ENCODE measurements around the gene RIN3. TPM values are rescaled to one million over a fixed set of nuclear protein-coding genes. Genes with fewer than 3 reads are reported as not detected.

RIN3 gene
- total RNA-seq, 1 donor from 2014 or later: 12.7 TPM

DNA sequence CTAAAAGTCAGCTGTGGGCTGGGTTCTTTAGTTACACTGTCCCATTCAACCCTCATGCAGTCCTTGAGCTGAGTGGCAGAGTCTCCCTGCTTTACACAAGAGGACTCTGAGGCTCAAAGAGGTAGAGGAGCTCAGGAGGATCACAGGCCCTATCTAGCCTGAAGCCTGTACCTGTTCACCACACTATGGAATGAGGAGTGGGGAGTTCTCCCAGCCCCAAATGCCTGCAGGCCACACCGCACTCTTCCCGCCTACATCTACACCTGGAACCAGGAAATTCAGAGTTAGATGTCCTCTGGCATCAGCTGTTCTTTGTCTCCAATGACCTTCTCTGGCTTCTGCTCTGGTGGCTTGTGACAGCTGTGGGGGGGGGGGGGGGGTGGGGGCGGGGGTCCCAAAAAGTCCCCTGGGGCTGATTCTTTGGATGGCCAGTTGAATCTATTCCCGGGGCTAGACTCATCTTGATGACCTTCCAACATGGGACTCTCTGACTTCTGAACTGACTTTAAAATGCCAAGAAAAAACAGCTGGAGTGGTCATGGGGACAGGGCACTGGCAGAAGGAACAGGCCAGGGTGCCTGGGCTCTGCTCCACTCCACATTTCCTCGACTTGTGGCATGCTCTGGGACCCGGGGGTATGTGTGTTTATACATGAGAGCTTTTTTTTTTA is 30.6 kb downstream of the RIN3 start:
- H3K27me3 Mint-ChIP-seq (ENCODE audit: low read depth): no peaks in the 10 kb centered on the region
- H3K4me1 Mint-ChIP-seq: peaks cover 27% of the 10 kb centered on the region
- TF ChIP-seq, protein P1, sequence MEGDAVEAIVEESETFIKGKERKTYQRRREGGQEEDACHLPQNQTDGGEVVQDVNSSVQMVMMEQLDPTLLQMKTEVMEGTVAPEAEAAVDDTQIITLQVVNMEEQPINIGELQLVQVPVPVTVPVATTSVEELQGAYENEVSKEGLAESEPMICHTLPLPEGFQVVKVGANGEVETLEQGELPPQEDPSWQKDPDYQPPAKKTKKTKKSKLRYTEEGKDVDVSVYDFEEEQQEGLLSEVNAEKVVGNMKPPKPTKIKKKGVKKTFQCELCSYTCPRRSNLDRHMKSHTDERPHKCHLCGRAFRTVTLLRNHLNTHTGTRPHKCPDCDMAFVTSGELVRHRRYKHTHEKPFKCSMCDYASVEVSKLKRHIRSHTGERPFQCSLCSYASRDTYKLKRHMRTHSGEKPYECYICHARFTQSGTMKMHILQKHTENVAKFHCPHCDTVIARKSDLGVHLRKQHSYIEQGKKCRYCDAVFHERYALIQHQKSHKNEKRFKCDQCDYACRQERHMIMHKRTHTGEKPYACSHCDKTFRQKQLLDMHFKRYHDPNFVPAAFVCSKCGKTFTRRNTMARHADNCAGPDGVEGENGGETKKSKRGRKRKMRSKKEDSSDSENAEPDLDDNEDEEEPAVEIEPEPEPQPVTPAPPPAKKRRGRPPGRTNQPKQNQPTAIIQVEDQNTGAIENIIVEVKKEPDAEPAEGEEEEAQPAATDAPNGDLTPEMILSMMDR (conservative IDR thresholded peaks at IDR 0.05): no peak
- H3K36me3 Mint-ChIP-seq (ENCODE audit: low read depth): no peaks in the 10 kb centered on the region
- no peak overlapping the region for H3K27ac Mint-ChIP-seq (ENCODE audit: unreplicated experiment)
- no peak overlapping the region for H3K4me3 Mint-ChIP-seq
- peaks cover 4% of the 10 kb centered on the region for H3K9me3 Mint-ChIP-seq
- no peak for DNase-seq (ENCODE audit: low read depth, low spot score)

DNA sequence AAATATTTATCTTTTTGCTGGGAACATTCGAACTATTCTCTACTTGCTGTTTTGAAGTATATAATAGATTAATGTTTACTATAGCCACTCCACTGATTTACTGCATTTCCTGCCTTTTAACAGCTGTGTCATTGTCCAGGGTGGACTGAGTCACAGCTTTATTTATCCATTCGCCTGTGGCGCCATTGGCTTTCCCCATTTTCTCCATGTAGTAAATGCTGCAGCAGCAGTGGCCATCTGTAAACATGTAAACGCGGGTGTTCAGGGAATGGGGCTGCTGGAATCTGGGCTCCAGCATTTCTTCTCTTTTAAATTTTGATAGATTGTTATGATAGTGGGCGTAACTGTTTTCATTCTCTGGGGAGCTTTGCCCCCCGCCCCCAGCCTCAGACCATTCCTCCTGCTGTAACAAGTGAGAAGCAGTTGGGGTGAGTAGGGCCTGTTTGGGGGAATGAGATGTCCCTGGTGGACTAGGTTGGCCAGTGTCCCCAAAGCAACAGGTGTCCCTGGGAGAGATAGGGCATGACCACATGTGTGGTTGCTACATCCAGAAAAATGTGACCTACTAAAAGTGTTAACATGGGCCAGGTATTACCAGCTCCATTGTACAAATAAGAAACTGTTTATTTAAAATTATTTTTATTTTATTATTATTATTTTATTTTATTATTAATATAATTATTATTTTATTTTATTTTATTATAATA is 32.9 kb downstream of the RIN3 start:
- H3K36me3 Mint-ChIP-seq (ENCODE audit: low read depth): no peaks in the 10 kb centered on the region
- TF ChIP-seq, protein P1 (conservative IDR thresholded peaks at IDR 0.05): no peak
- no peak overlapping the region for H3K27ac Mint-ChIP-seq (ENCODE audit: unreplicated experiment)
- H3K27me3 Mint-ChIP-seq (ENCODE audit: low read depth): no peaks in the 10 kb centered on the region
- peaks cover 2% of the 10 kb centered on the region for H3K9me3 Mint-ChIP-seq
- H3K4me3 Mint-ChIP-seq: no peak overlapping the region
- DNase-seq (ENCODE audit: low read depth, low spot score): no peak
- peaks cover 25% of the 10 kb centered on the region for H3K4me1 Mint-ChIP-seq

DNA sequence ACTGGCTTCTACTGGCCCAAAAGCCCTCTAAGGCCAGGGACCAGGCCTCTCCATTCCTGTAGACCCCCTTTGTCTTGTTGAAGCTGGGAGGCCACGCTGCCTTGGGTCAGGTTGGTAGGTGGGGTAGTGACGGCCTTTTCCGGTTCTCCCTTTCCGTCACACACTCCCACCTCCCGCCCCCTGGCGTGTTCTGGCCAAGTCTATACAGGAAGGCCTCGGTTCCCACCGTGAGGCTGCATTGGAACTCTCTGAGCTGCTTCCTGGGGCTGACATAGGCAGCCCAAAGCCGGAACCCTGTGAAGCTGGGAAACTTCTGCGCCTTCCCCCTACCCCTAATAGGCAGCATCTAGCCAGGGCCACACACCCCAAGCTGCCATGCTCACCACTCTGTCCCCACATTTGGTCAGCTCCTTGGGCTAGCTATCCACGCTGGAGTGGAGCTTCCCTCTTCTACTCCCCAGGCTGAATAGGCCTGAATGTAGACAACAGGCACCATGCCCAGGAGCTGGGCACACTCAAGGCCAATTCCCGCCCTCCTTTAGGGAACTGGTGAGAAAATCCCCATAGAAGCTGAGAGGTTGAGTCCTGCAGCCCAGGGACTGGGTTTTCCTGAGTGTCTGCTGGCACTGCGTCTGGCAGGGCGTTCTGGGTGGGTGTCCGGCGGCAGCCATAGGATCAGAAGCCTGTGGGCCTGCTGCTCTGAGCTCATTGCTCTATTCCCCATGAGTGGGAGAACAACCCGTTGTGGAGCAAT is 35.7 kb downstream of the RIN3 start:
- Mint-ChIP-seq H3K27me3 (ENCODE audit: low read depth) (no peaks in the 10 kb centered on the region), H3K27ac (ENCODE audit: unreplicated experiment) (no peak overlapping the region), H3K4me3 (no peak overlapping the region), H3K4me1 (peaks cover 9% of the 10 kb centered on the region), H3K36me3 (ENCODE audit: low read depth) (no peaks in the 10 kb centered on the region), H3K9me3 (peaks cover 2% of the 10 kb centered on the region)
- TF ChIP-seq, protein P1 (conservative IDR thresholded peaks at IDR 0.05): no peak
- DNase-seq (ENCODE audit: low read depth, low spot score): no peak

DNA sequence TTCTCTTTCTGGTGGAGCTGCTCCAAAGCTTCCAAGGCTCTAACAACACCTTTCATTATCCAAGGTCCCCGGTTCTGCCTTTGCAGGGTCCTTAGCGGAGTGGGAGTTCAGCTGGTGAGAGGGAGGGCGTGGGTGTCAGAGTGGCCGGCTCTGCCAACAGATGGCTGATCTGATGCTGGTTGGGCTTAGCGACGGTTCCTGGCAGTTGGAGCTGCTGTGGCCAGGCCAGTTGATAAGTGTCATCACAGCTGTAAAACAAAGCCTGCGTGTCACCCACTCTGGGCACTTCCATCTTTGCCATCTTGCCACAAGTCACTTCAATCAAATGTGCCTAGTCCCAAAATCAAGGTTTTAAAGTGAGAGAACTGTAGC is 36.3 kb downstream of the RIN3 start:
- Mint-ChIP-seq H3K9me3 (peaks cover 2% of the 10 kb centered on the region), H3K4me1 (peaks cover 7% of the 10 kb centered on the region), H3K36me3 (ENCODE audit: low read depth) (no peaks in the 10 kb centered on the region), H3K27me3 (ENCODE audit: low read depth) (no peaks in the 10 kb centered on the region), H3K4me3 (no peak overlapping the region), H3K27ac (ENCODE audit: unreplicated experiment) (no peak overlapping the region)
- no peak for DNase-seq (ENCODE audit: low read depth, low spot score)
- TF ChIP-seq, protein P1 (conservative IDR thresholded peaks at IDR 0.05): no peak

DNA sequence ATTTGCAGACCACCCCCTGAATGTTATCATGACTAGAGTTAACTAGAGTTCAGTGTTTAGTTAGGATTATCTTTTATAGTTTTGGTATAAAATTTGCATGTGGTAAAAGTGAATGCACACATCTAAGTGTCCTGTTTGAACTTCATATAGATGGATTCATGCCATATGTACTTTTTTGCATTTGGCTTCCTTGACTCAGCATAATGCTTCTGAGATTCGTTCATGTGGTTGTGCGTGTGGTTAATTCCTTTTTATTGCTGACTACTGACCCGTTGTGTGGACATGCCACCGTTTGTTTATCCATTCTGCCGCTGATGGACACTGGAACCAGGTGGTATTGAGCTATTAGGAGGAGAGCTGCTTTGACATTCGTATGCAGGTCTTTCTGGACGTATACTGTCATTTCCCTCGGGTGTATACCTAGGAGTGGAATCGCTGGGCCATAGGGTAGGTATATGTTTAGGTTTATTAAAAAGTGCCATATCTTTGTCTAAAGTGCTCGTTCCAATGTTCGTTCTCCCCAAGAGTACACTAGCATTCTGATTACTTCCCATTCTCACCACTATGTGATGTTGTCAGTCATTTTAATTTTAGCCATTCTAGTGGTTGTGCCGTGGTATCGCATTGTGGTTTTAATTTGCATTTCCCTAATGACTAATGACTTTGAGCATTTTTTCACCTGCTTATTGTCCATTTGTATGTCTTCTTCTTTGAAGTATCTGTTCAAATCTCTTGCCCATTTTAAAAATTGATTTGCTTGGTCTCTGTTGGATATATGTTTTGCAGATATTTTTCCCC is 37.7 kb downstream of the RIN3 start:
- H3K9me3 Mint-ChIP-seq: peaks cover 2% of the 10 kb centered on the region
- peaks cover 5% of the 10 kb centered on the region for H3K4me1 Mint-ChIP-seq
- no peak for DNase-seq (ENCODE audit: low read depth, low spot score)
- no peak overlapping the region for H3K27ac Mint-ChIP-seq (ENCODE audit: unreplicated experiment)
- no peaks in the 10 kb centered on the region for H3K27me3 Mint-ChIP-seq (ENCODE audit: low read depth)
- H3K4me3 Mint-ChIP-seq: no peak overlapping the region
- no peaks in the 10 kb centered on the region for H3K36me3 Mint-ChIP-seq (ENCODE audit: low read depth)
- TF ChIP-seq, protein P1 (conservative IDR thresholded peaks at IDR 0.05): no peak

All from neural crest cell (in vitro differentiated cells).